ENCODE results near the gene HELZ2. TPM values are rescaled to one million over a fixed set of nuclear protein-coding genes. Genes with fewer than 3 reads are reported as not detected.

The HELZ2 gene
- total and polyA plus RNA-seq, 5 donors from 2014 or later, result 5.8 to 124 (median 7.2) TPM

GRCh38 chr20:63558804-63559484 lies 15.1 kb downstream of the HELZ2 start:
- H3K9me3 ChIP-seq (ENCODE audit: control insufficient read depth in 2 of 2, low read length in 2 of 2), result no peaks in the 10 kb centered on the region
- no peaks in the 10 kb centered on the region for H3K27me3 ChIP-seq (ENCODE audit: control insufficient read depth, insufficient read depth, low read length)
- Mint-ChIP-seq H3K4me3 (no peak overlapping the region), H3K36me3 (peaks cover 3% of the 10 kb centered on the region), H3K4me1 (peaks cover 0 to 9% (median 0%) of the 10 kb centered on the region in 4 donors), H3K27me3 (no peaks in the 10 kb centered on the region), H3K27ac (no peak overlapping the region), H3K9me3 (no peaks in the 10 kb centered on the region)
- DNase-seq (no peak), ATAC-seq (ENCODE audit: low read depth in 2 of 2) (no peak)
- no peak overlapping the region for H3K4me3 ChIP-seq (ENCODE audit: low read depth, low read length)
- peaks cover 20% of the 10 kb centered on the region for H3K36me3 ChIP-seq (ENCODE audit: control insufficient read depth, insufficient read depth, low read length)
- H3K4me1 ChIP-seq (ENCODE audit: control insufficient read depth, insufficient read depth, low read length, poor library complexity, severe bottlenecking), result peaks cover 8% of the 10 kb centered on the region
- H3K27ac ChIP-seq (ENCODE audit: insufficient read depth, low read length, poor library complexity, severe bottlenecking), result no peak overlapping the region

- Mint-ChIP-seq H3K9me3 (peaks cover 0 to under 1% (median 0%) of the 10 kb centered on the region in 7 donors), H3K4me1 (peaks cover 0 to 17% (median 6%) of the 10 kb centered on the region in 4 donors), H3K27ac (no peak overlapping the region), H3K4me3 (peak overlapping the region in 2 of 4 donors; percentile 53 to 88), H3K36me3 (peaks cover 3% of the 10 kb centered on the region), H3K27me3 (no peaks in the 10 kb centered on the region)
- Histone ChIP-seq H3K27ac (ENCODE audit: insufficient read depth, low read length, poor library complexity, severe bottlenecking) (no peak overlapping the region), H3K27me3 (ENCODE audit: control insufficient read depth, insufficient read depth, low read length) (no peaks in the 10 kb centered on the region), H3K36me3 (ENCODE audit: control insufficient read depth, insufficient read depth, low read length) (peaks cover 15% of the 10 kb centered on the region), H3K4me1 (ENCODE audit: control insufficient read depth, insufficient read depth, low read length, poor library complexity, severe bottlenecking) (peaks cover 22% of the 10 kb centered on the region), H3K4me3 (ENCODE audit: low read depth, low read length) (no peak overlapping the region), H3K9me3 (ENCODE audit: control insufficient read depth in 2 of 2, low read length in 2 of 2) (no peaks in the 10 kb centered on the region)
- ATAC-seq (ENCODE audit: low read depth in 2 of 2) (no peak), DNase-seq (no peak)
Measured at GRCh38 chr20:63557481-63557891, 16.6 kb downstream of the HELZ2 start.

- H3K4me3 Mint-ChIP-seq, result peak overlapping the region in 2 of 4 donors; percentile 75 to 88
- H3K9me3 Mint-ChIP-seq, result peaks cover 0 to 1% (median 0%) of the 10 kb centered on the region in 7 donors
- no peak overlapping the region for H3K4me3 ChIP-seq (ENCODE audit: low read depth, low read length)
- H3K27me3 Mint-ChIP-seq, result no peaks in the 10 kb centered on the region
- ATAC-seq (ENCODE audit: low read depth in 2 of 2) (no peak), DNase-seq (no peak)
- H3K27ac ChIP-seq (ENCODE audit: insufficient read depth, low read length, poor library complexity, severe bottlenecking), result no peak overlapping the region
- H3K4me1 Mint-ChIP-seq, result peaks cover 0 to 22% (median 7%) of the 10 kb centered on the region in 4 donors
- peaks cover 27% of the 10 kb centered on the region for H3K4me1 ChIP-seq (ENCODE audit: control insufficient read depth, insufficient read depth, low read length, poor library complexity, severe bottlenecking)
- no peak overlapping the region for H3K27ac Mint-ChIP-seq
- no peaks in the 10 kb centered on the region for H3K9me3 ChIP-seq (ENCODE audit: control insufficient read depth in 2 of 2, low read length in 2 of 2)
- no peaks in the 10 kb centered on the region for H3K27me3 ChIP-seq (ENCODE audit: control insufficient read depth, insufficient read depth, low read length)
- H3K36me3 Mint-ChIP-seq, result peaks cover 3% of the 10 kb centered on the region
- peaks cover 14% of the 10 kb centered on the region for H3K36me3 ChIP-seq (ENCODE audit: control insufficient read depth, insufficient read depth, low read length)
Measured at GRCh38 chr20:63556873-63557478, 17.1 kb downstream of the HELZ2 start.

GRCh38 chr20:63555661-63556381 lies 18.2 kb downstream of the HELZ2 start:
- DNase-seq (no peak), ATAC-seq (ENCODE audit: low read depth in 2 of 2) (no peak)
- H3K9me3 Mint-ChIP-seq, result peaks cover 0 to 1% (median 0%) of the 10 kb centered on the region in 7 donors
- peaks cover 28% of the 10 kb centered on the region for H3K4me1 ChIP-seq (ENCODE audit: control insufficient read depth, insufficient read depth, low read length, poor library complexity, severe bottlenecking)
- peak overlapping the region in 2 of 4 donors; percentile 10 to 75 for H3K4me3 Mint-ChIP-seq
- peaks cover 0 to 27% (median 7%) of the 10 kb centered on the region in 4 donors for H3K4me1 Mint-ChIP-seq
- H3K27ac ChIP-seq (ENCODE audit: insufficient read depth, low read length, poor library complexity, severe bottlenecking), result no peak overlapping the region
- no peak overlapping the region for H3K4me3 ChIP-seq (ENCODE audit: low read depth, low read length)
- H3K36me3 Mint-ChIP-seq, result peaks cover 3% of the 10 kb centered on the region
- no peaks in the 10 kb centered on the region for H3K9me3 ChIP-seq (ENCODE audit: control insufficient read depth in 2 of 2, low read length in 2 of 2)
- no peak overlapping the region for H3K27ac Mint-ChIP-seq
- H3K36me3 ChIP-seq (ENCODE audit: control insufficient read depth, insufficient read depth, low read length), result peaks cover 8% of the 10 kb centered on the region
- no peaks in the 10 kb centered on the region for H3K27me3 Mint-ChIP-seq
- no peaks in the 10 kb centered on the region for H3K27me3 ChIP-seq (ENCODE audit: control insufficient read depth, insufficient read depth, low read length)

GRCh38 chr20:63554361-63555278 lies 19.4 kb downstream of the HELZ2 start:
- peaks cover 28% of the 10 kb centered on the region for H3K4me1 ChIP-seq (ENCODE audit: control insufficient read depth, insufficient read depth, low read length, poor library complexity, severe bottlenecking)

GRCh38 chr20:63553933-63554290 lies 20.1 kb downstream of the HELZ2 start, which contains the start of gene FNDC11:
TSS of gene FNDC11 (plus strand) at chr20:63554159. CDS start at chr20:63555664, 1,505 bp downstream.
- Histone ChIP-seq H3K4me3 (ENCODE audit: low read depth, low read length) (peak within 1 kb of the TSS; percentile 37), H3K36me3 (ENCODE audit: control insufficient read depth, insufficient read depth, low read length) (no peaks in the 10 kb centered on the region), H3K27ac (ENCODE audit: insufficient read depth, low read length, poor library complexity, severe bottlenecking) (peak within 1 kb of the TSS; percentile 81), H3K4me1 (ENCODE audit: control insufficient read depth, insufficient read depth, low read length, poor library complexity, severe bottlenecking) (peaks cover 28% of the 10 kb centered on the region), H3K9me3 (ENCODE audit: control insufficient read depth in 2 of 2, low read length in 2 of 2) (no peaks in the 10 kb centered on the region), H3K27me3 (ENCODE audit: control insufficient read depth, insufficient read depth, low read length) (no peaks in the 10 kb centered on the region)
- peak in 1 of 3 donors; percentile 61 for DNase-seq
- H3K27me3 Mint-ChIP-seq, result peaks cover 13% of the 10 kb centered on the region
- peak within 1 kb of the TSS; percentile 81 to 92 (median 91) for H3K27ac Mint-ChIP-seq
- ATAC-seq (ENCODE audit: low read depth in 2 of 2), result peak in 1 of 2 donors; percentile 3
- H3K9me3 Mint-ChIP-seq, result peaks cover 0 to 1% (median 0%) of the 10 kb centered on the region in 7 donors
- H3K4me3 Mint-ChIP-seq, result peak within 1 kb of the TSS; percentile 70 to 88 (median 77)
- H3K36me3 Mint-ChIP-seq, result no peaks in the 10 kb centered on the region
- peaks cover 0 to 30% (median 9%) of the 10 kb centered on the region in 4 donors for H3K4me1 Mint-ChIP-seq

More at GRCh38 chr20:63554361-63555278, 19.4 kb downstream of the HELZ2 start:
- Histone ChIP-seq H3K36me3 (ENCODE audit: control insufficient read depth, insufficient read depth, low read length) (no peaks in the 10 kb centered on the region), H3K27ac (ENCODE audit: insufficient read depth, low read length, poor library complexity, severe bottlenecking) (peak overlapping the region; percentile 81), H3K4me3 (ENCODE audit: low read depth, low read length) (no peak overlapping the region), H3K27me3 (ENCODE audit: control insufficient read depth, insufficient read depth, low read length) (no peaks in the 10 kb centered on the region), H3K9me3 (ENCODE audit: control insufficient read depth in 2 of 2, low read length in 2 of 2) (no peaks in the 10 kb centered on the region)
- Mint-ChIP-seq H3K4me1 (peaks cover 0 to 28% (median 7%) of the 10 kb centered on the region in 4 donors), H3K9me3 (peaks cover 0 to 1% (median 0%) of the 10 kb centered on the region in 7 donors), H3K36me3 (no peaks in the 10 kb centered on the region), H3K27me3 (peaks cover 8% of the 10 kb centered on the region), H3K4me3 (peak overlapping the region; percentile 69 to 80 (median 71)), H3K27ac (peak overlapping the region in 2 of 3 donors; percentile 47 to 76)
- no peak for DNase-seq
- no peak for ATAC-seq (ENCODE audit: low read depth in 2 of 2)

Measured in CD4-positive, CD25-positive, alpha-beta regulatory T cell (primary cell).